Endothelial cell of umbilical vein (primary cell): Measurements from ENCODE around the gene ZNF281. TPM values are rescaled to one million over a fixed set of nuclear protein-coding genes. Genes with fewer than 3 reads are reported as not detected.

ENCODE experiments used
- BruUV-seq: library from RNA; stranded (reverse); fragments of 400-500 nt; replicated peaks from 2 replicates; lab custom pipeline; 2021; lab: Mats Ljungman, UMichigan
- CTCF ChIA-PET: fragments of 300-600, 350-600 bp; sonication (Branson Sonifier 250); formaldehyde crosslinking; loops from one replicate; lab custom pipeline; 2021; ENCODE audit warnings: antibody characterized with exemption, inconsistent platforms; lab: Charles Lee
- POLR2A ChIA-PET: fragments of 300-600, 350-600 bp; sonication (Branson Sonifier 250); formaldehyde crosslinking; loops from one replicate; lab custom pipeline; 2021; ENCODE audit warnings: antibody characterized with exemption, inconsistent platforms; lab: Charles Lee
- DNase-seq: peaks from one replicate; pipeline ENCODE4 v3.0.0-alpha.2; 2011; ENCODE audit warnings: low read depth, low spot score
- FAIRE-seq: peaks from 2 replicates; lab custom pipeline; 2011; peaks lifted over from hg19 to GRCh38; lab: Jason Lieb, UNC
- H2AFZ ChIP-seq: 2 replicates; pipeline ENCODE4 v1.6.0; 2012; ENCODE audit warnings: low read depth, low read length, control low read depth, inconsistent platforms
- H3K27ac ChIP-seq: 2 replicates; pipeline ENCODE4 v1.5.1; 2011; ENCODE audit warnings: low read depth, mild to moderate bottlenecking, control low read depth, low read length, moderate library complexity; ENCODE audit not compliant: insufficient read depth
- H3K27me3 ChIP-seq, 2 experiments: 2 replicates each; pipeline versions ENCODE4 v1.6.0 to v1.6.1; 2011; ENCODE audit warnings: low read length in 2 of 2, mixed read lengths in 1 of 2; ENCODE audit not compliant: control insufficient read depth in 2 of 2, insufficient read depth in 2 of 2
- H3K36me3 ChIP-seq, 2 experiments: 2 replicates in 1 of 2; 3 replicates in 1 of 2; pipeline ENCODE4 v1.5.1; 2011; ENCODE audit warnings: low read length in 2 of 2, mild to moderate bottlenecking in 1 of 2, moderate library complexity in 1 of 2; ENCODE audit not compliant: control insufficient read depth in 2 of 2, insufficient read depth in 2 of 2; ENCODE audit errors: extremely low read depth in 1 of 2
- H3K4me1 ChIP-seq: 3 replicates; pipeline ENCODE4 v1.5.1; 2011; ENCODE audit warnings: mild to moderate bottlenecking, low read length; ENCODE audit not compliant: control insufficient read depth, insufficient read depth; ENCODE audit errors: extremely low read depth
- H3K4me2 ChIP-seq: 2 replicates; pipeline ENCODE4 v1.6.1; 2011; ENCODE audit warnings: low read length, control low read depth, mixed read lengths; ENCODE audit not compliant: insufficient read depth
- H3K4me3 ChIP-seq, 3 experiments: fragments of 200-600 bp in 1 of 3; sonication (generic), shearing (Covaris generic) in 1 of 3; replicated peaks in 1 of 3; 2 replicates each; pipeline ENCODE4 v1.5.1; 2011 to 2016; ENCODE audit warnings: control low read depth in 3 of 3, low read length in 3 of 3, mild to moderate bottlenecking in 2 of 3, inconsistent platforms in 1 of 3, low read depth in 1 of 3, moderate library complexity in 1 of 3; ENCODE audit not compliant: insufficient read depth in 1 of 3
- H3K79me2 ChIP-seq: 2 replicates; pipeline ENCODE4 v1.6.0; 2012; ENCODE audit warnings: low read length, inconsistent platforms; ENCODE audit not compliant: control insufficient read depth, insufficient read depth
- H3K9ac ChIP-seq: replicated peaks from 2 replicates; pipeline ENCODE3; 2011; ENCODE audit warnings: low read length, control low read depth; ENCODE audit not compliant: insufficient read depth; ENCODE audit errors: extremely low read depth
- H3K9me1 ChIP-seq: replicated peaks from 3 replicates; pipeline ENCODE4 v1.6.0; 2011; ENCODE audit warnings: mild to moderate bottlenecking, low read length; ENCODE audit not compliant: control insufficient read depth, insufficient read depth; ENCODE audit errors: extremely low read depth
- H3K9me3 ChIP-seq: replicated peaks from 2 replicates; pipeline ENCODE4 v1.5.1; 2012; ENCODE audit warnings: low read length, inconsistent platforms; ENCODE audit not compliant: control insufficient read depth, insufficient read depth
- H4K20me1 ChIP-seq: replicated peaks from 2 replicates; pipeline ENCODE3; 2011; ENCODE audit warnings: mild to moderate bottlenecking, low read length; ENCODE audit not compliant: control insufficient read depth, insufficient read depth; ENCODE audit errors: extremely low read depth
- CTCF ChIP-seq, 2 donors: IDR thresholded peaks; 1 replicate in 1 of 2; 2 replicates in 1 of 2; pipeline ENCODE4 v1.5.1; 2011; ENCODE audit warnings: low read length in 2 of 2, mild to moderate bottlenecking in 2 of 2, moderate library complexity in 2 of 2, control low read depth in 1 of 2, inconsistent platforms in 1 of 2, low read depth in 1 of 2; ENCODE audit not compliant: insufficient read depth in 1 of 2; ENCODE audit errors: extremely low read depth in 1 of 2
- EZH2 ChIP-seq: IDR thresholded peaks from 2 replicates; pipeline ENCODE4 v1.6.1; 2012; ENCODE audit warnings: borderline replicate concordance, low read depth, mild to moderate bottlenecking, moderate library complexity, low read length, inconsistent platforms; ENCODE audit not compliant: severe bottlenecking
- FOS ChIP-seq: IDR thresholded peaks from 2 replicates; pipeline ENCODE4 v1.6.1; 2011; ENCODE audit warnings: mild to moderate bottlenecking, low read length, moderate library complexity, borderline replicate concordance; ENCODE audit not compliant: insufficient read depth
- GATA2 ChIP-seq: IDR thresholded peaks from 2 replicates; pipeline ENCODE4 v1.7.0; 2011; ENCODE audit warnings: low read depth, mild to moderate bottlenecking, moderate library complexity, mixed read lengths, low read length; ENCODE audit not compliant: insufficient read length, insufficient read depth
- JUN ChIP-seq: IDR thresholded peaks from 2 replicates; pipeline ENCODE4 v1.6.1; 2011; ENCODE audit warnings: borderline replicate concordance, low read depth; ENCODE audit not compliant: insufficient read length, insufficient read depth
- MAX ChIP-seq: IDR thresholded peaks from 2 replicates; pipeline ENCODE4 v1.6.1; 2011; ENCODE audit not compliant: insufficient read depth, insufficient read length
- MYC ChIP-seq: IDR thresholded peaks from one replicate; pipeline ENCODE4 v1.6.1; 2011; ENCODE audit warnings: mild to moderate bottlenecking, low read depth, low read length
- POLR2A ChIP-seq: IDR thresholded peaks from 2 replicates; pipeline ENCODE4 v1.6.1; 2012; ENCODE audit warnings: low read depth, mild to moderate bottlenecking, control low read depth, low read length
- POLR2AphosphoS5 ChIP-seq: IDR thresholded peaks from 2 replicates; pipeline ENCODE4 v1.6.1; 2012; ENCODE audit warnings: low read depth, mild to moderate bottlenecking, control low read depth, low read length, moderate library complexity; ENCODE audit not compliant: insufficient read depth
- dilution Hi-C: fragments of 300-500 bp; cut with MboI; formaldehyde crosslinking; loops from one replicate; pipeline ENCODE4 v1.15.0; 2019; ENCODE audit warnings: low sequenced_read_pairs; ENCODE audit not compliant: extremely low pct_ligation_motif_present
- intact Hi-C: fragments of 100-400 bp; cut with micrococcal nuclease; formaldehyde crosslinking; loops from one replicate; pipeline ENCODE4 v1.10.0; 2022
- polyA plus RNA-seq, 4 experiments: library from polyadenylated mRNA; depleted of rRNA in 3 of 4; stranded (reverse) in 3 of 4; unstranded in 1 of 4; fragments of >200 nt; gene quantifications; 2 replicates each; pipeline versions ENCODE4 v1.2.1 to v1.2.3, GENCODE V29; 2011 to 2012; ENCODE audit warnings: missing spikeins in 1 of 4
- total RNA-seq: library from RNA; stranded (reverse); gene quantifications from 2 replicates; pipeline ENCODE4 v1.2.3, GENCODE V29; 2021

Gene ZNF281
- total and polyA plus RNA-seq, 2 donors (not counting 3 experiments of a cell fraction or from before 2014, with no cell fraction given), result 5.2 to 22.3 TPM

DNA sequence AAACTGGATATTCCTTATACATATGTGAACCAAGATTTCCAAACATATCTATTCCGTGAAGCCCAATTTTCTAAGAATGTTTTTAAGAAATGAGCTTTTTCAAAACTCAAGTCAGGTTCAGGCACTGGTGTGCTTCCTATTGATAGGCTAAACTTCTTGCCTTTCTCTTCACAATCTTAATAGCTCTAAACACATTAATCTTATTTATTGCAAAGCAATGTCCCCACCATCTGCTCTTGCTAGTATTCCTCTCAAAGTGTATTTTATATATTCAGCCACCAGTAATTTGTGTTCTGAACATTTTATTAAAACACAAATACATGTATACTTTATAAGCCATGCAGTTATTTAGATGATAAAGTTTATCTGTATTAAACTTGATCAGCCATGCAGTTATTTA, 11.5 kb downstream of the ZNF281 start:
- no TSS peak for BruUV-seq

More for the DNA sequence above, 11.5 kb downstream of the ZNF281 start:
- ChIA-PET CTCF (interaction anchor here (1.0 to 2.6 kb wide), 3 partner anchors 11 to 90 kb away, joined by 3 to 8 read pairs (median 5); partner anchors contain the start of gene ZNF281), POLR2A (no interaction called here)
- H3K27ac ChIP-seq, result no peak overlapping the region
- H2AFZ ChIP-seq, result no peak overlapping the region
- no peaks in the 10 kb centered on the region for H3K4me1 ChIP-seq
- DNase-seq, result no peak
- no peak for FAIRE-seq
- dilution Hi-C loops (no loop called here), intact Hi-C loops (no loop called here)
- H3K36me3 ChIP-seq, result peaks cover 0 to 2% of the 10 kb centered on the region in 2 experiments
- H3K27me3 ChIP-seq, result no peaks in the 10 kb centered on the region
- peaks cover 11% of the 10 kb centered on the region for H4K20me1 ChIP-seq
- no peak overlapping the region for H3K9ac ChIP-seq
- H3K4me2 ChIP-seq, result no peak overlapping the region
- H3K79me2 ChIP-seq, result peaks cover 15% of the 10 kb centered on the region
- no peaks in the 10 kb centered on the region for H3K9me1 ChIP-seq
- no peak for TF ChIP-seq MAX
- no peak for TF ChIP-seq POLR2A
- TF ChIP-seq POLR2AphosphoS5, result no peak
- no peak for TF ChIP-seq GATA2
- no peak for TF ChIP-seq MYC
- TF ChIP-seq CTCF (IDR thresholded peaks at IDR 0.05; ENCODE audit: extremely low read depth in 1 of 2, insufficient read depth in 1 of 2, low read depth in 1 of 2, low read length in 2 of 2), result no peak
- TF ChIP-seq FOS, result no peak
- TF ChIP-seq JUN, result no peak
- TF ChIP-seq EZH2, result no peak
- no peak overlapping the region for H3K4me3 ChIP-seq
- no peaks in the 10 kb centered on the region for H3K9me3 ChIP-seq
